Uterus (tissue), 4 donors: ENCODE data around the gene CCNB2. TPM values are rescaled to one million over a fixed set of nuclear protein-coding genes. Genes with fewer than 3 reads are reported as not detected.
"Not testable (repeated sequence)": the region's sequence is repeated elsewhere in the genome, so short reads cannot be mapped to it uniquely, and the experiment has no call there.

Experiments used
- DNase-seq, 2 donors: peaks; one replicate each; pipeline ENCODE4 v3.0.0-alpha.2; 2019 to 2020
- H3K27ac ChIP-seq, 2 donors: fragments of 200-600 bp; sonication (generic); 1 replicate in 1 of 2; 2 replicates in 1 of 2; pipeline ENCODE4 v1.5.1; 2016 to 2018
- H3K27me3 ChIP-seq, 2 donors: fragments of 200-600 bp; sonication (generic); one replicate each; pipeline ENCODE4 v1.5.1; 2018 to 2019; ENCODE audit warnings: control low read depth in 1 of 2
- H3K36me3 ChIP-seq, 2 donors: fragments of 200-600 bp; sonication (generic); one replicate each; pipeline ENCODE4 v1.5.1; 2019; ENCODE audit warnings: control low read depth in 1 of 2
- H3K4me1 ChIP-seq, 2 donors: fragments of 200-600 bp; sonication (generic); one replicate each; pipeline ENCODE4 v1.5.1; 2018 to 2019; ENCODE audit warnings: control low read depth in 1 of 2
- H3K4me3 ChIP-seq, 2 donors: fragments of 200-600 bp; sonication (generic); 1 replicate in 1 of 2; 2 replicates in 1 of 2; pipeline ENCODE4 v1.5.1; 2018 to 2019; ENCODE audit warnings: mild to moderate bottlenecking in 1 of 2
- H3K9me3 ChIP-seq, 2 donors: fragments of 200-600 bp; sonication (generic); one replicate each; pipeline ENCODE4 v1.5.1; 2019; ENCODE audit warnings: control low read depth in 1 of 2
- POLR2A ChIP-seq, 2 donors: fragments of 450-650 bp; IDR thresholded peaks; one replicate each; pipeline ENCODE4 v1.6.1; 2016; ENCODE audit warnings: antibody characterized with exemption in 2 of 2, mild to moderate bottlenecking in 1 of 2, moderate library complexity in 1 of 2
- intact Hi-C: fragments of 100-400 bp; cut with DNase I; formaldehyde crosslinking; loops from one replicate; pipeline ENCODE4 v1.15.1; 2023; ENCODE audit warnings: low total_unique reads
- total RNA-seq, 4 donors: library from RNA; depleted of rRNA in 3 of 4; stranded (reverse); fragments of >200 nt in 3 of 4; gene quantifications; one replicate each; pipeline versions ENCODE4 v1.1.0 to v1.2.4, GENCODE V29; 2014 to 2023
- TF ChIP-seq, protein P1 (sequence below), 4 experiments: fragments of 200-600 bp in 2 of 4; fragments of 450-650 bp in 2 of 4; sonication (generic) in 2 of 4; IDR thresholded peaks; one replicate each; pipeline ENCODE4 v1.5.1; 2016 to 2019; ENCODE audit warnings: antibody characterized with exemption in 4 of 4, mild to moderate bottlenecking in 2 of 4, moderate library complexity in 1 of 4
- donor health status: DM: yes; HTN: yes; CAD: no.

The CCNB2 gene
- total RNA-seq, 4 donors from 2014 or later, result 1.5 to 21.8 TPM; not detected in 2

DNA sequence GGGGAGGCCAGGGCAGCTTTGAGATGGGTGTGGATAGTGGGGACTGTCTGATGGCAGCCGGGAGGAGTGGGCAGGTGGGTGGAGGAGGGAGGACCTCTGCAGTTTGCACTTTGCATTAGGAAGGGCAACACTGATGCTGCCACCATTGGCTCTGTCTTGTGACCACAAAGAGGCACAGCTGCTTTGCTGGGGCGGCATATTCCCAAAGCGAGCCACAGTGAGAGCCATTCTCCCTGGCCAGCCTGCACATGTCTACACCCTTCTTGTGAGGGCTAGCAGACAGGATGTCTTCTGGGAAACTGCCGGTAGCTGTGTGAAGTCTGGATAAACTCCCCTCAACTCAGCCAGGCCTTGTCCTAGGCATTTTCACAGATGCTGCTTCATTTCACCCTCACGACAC lies 38.3 kb downstream of the CCNB2 start:
- no peak for DNase-seq
- Histone ChIP-seq H3K27ac (no peak overlapping the region), H3K27me3 (no peaks in the 10 kb centered on the region), H3K4me1 (no peaks in the 10 kb centered on the region), H3K9me3 (no peaks in the 10 kb centered on the region), H3K4me3 (no peak overlapping the region), H3K36me3 (no peaks in the 10 kb centered on the region)
- intact Hi-C loops, result no loop called here
- TF ChIP-seq POLR2A (IDR thresholded peaks at IDR 0.05), result no peak
- TF ChIP-seq, protein P1, sequence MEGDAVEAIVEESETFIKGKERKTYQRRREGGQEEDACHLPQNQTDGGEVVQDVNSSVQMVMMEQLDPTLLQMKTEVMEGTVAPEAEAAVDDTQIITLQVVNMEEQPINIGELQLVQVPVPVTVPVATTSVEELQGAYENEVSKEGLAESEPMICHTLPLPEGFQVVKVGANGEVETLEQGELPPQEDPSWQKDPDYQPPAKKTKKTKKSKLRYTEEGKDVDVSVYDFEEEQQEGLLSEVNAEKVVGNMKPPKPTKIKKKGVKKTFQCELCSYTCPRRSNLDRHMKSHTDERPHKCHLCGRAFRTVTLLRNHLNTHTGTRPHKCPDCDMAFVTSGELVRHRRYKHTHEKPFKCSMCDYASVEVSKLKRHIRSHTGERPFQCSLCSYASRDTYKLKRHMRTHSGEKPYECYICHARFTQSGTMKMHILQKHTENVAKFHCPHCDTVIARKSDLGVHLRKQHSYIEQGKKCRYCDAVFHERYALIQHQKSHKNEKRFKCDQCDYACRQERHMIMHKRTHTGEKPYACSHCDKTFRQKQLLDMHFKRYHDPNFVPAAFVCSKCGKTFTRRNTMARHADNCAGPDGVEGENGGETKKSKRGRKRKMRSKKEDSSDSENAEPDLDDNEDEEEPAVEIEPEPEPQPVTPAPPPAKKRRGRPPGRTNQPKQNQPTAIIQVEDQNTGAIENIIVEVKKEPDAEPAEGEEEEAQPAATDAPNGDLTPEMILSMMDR (IDR thresholded peaks at IDR 0.05), result no peak

DNA sequence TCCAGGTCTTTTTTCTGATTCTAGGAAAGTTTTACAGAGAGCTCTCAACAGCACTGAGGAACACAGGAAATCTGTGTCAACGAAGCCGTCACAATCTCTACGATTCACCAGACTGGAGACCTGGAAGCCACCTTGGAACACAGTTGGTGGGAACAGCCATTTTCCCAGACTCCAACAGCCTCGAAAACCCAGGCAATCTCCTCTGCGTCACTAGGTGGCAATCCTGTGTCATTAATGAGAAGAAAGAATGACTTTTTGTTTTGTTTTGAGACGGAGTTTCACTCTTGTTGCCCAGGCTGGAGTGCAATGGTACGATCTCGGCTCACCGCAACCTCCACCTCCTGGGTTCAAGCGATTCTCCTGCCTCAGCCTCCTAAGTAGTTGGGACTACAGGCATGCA lies 39.6 kb downstream of the CCNB2 start:
- not testable (repeated sequence) for DNase-seq

DNA sequence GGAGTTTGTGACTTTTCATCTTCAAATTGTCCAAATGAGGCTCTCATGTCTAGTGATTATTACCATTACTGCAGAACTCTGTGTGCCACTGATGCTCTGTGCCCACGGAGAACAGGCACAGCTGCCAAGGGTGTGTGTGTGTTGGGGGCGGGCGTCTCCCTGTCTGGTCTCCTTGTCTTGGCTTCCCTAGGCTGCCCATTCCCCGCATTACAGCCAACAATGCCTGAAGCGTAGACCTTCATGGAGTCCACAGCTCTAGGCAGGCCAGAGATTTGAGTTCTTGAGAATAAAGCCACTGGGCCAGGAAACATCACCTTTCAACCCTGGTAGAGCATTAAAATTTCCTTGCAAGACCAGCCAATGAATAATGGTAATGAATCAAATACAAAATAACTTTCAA lies 42.7 kb downstream of the CCNB2 start:
- H3K27me3 ChIP-seq, result no peaks in the 10 kb centered on the region
- H3K9me3 ChIP-seq, result no peaks in the 10 kb centered on the region
- intact Hi-C loops, result no loop called here
- no peaks in the 10 kb centered on the region for H3K36me3 ChIP-seq
- TF ChIP-seq, protein P1 (IDR thresholded peaks at IDR 0.05), result no peak
- TF ChIP-seq POLR2A (IDR thresholded peaks at IDR 0.05), result no peak
- no peak overlapping the region for H3K27ac ChIP-seq
- no peaks in the 10 kb centered on the region for H3K4me1 ChIP-seq
- H3K4me3 ChIP-seq, result no peak overlapping the region
- no peak for DNase-seq

More for the DNA sequence above, 39.6 kb downstream of the CCNB2 start:
- intact Hi-C loops, H3K36me3 ChIP-seq, H3K4me1 ChIP-seq, H3K27ac ChIP-seq, H3K27me3 ChIP-seq, H3K9me3 ChIP-seq, H3K4me3 ChIP-seq: not testable (repeated sequence)

DNA sequence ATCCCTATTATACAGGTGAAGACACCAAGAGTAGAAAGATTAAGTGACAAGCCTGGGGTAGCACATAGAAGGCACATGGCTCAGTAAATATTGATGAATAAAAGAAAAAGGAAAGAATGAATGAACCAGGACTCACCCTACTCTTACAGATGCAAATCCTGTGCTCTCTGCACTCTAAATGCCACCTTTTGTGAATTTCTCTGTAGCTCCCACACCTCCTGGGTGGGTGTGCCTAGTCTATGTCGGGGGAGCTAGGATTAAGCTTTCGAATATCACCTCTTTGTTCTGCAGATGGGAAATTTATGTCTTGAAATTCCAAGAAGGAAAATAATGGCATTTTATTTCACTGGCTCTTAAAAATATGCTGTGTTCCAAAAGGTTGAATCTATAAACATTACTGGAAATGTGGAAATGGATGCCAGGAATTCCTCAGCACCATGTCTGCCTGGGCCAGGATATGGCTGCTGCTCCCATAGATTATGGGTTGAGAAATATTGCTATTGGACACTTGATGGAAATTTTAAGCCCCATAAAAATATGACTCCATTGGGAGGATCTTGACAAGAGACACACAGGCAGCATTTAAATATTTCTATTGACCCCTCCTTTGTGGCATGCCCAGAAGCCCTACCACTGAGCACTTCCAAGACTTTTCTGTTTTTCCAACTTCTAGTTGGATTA lies 43.3 kb downstream of the CCNB2 start:
- no peak for TF ChIP-seq POLR2A (IDR thresholded peaks at IDR 0.05)
- TF ChIP-seq, protein P1 (IDR thresholded peaks at IDR 0.05), result no peak
- DNase-seq, result no peak
- H3K4me1 ChIP-seq, result no peaks in the 10 kb centered on the region
- H3K9me3 ChIP-seq, result no peaks in the 10 kb centered on the region
- no peak overlapping the region for H3K27ac ChIP-seq
- no peak overlapping the region for H3K4me3 ChIP-seq
- intact Hi-C loops, result no loop called here
- no peaks in the 10 kb centered on the region for H3K36me3 ChIP-seq
- no peaks in the 10 kb centered on the region for H3K27me3 ChIP-seq

GRCh38 chr15:59150185-59150584 lies 45.2 kb downstream of the CCNB2 start:
- Histone ChIP-seq H3K27ac (no peak overlapping the region), H3K27me3 (no peaks in the 10 kb centered on the region), H3K9me3 (no peaks in the 10 kb centered on the region), H3K36me3 (no peaks in the 10 kb centered on the region), H3K4me3 (no peak overlapping the region), H3K4me1 (no peaks in the 10 kb centered on the region)
- no peak for DNase-seq
- TF ChIP-seq POLR2A (IDR thresholded peaks at IDR 0.05), result no peak
- TF ChIP-seq, protein P1 (IDR thresholded peaks at IDR 0.05), result no peak
- intact Hi-C loops, result no loop called here
